Measurements from ENCODE around the gene PABPN1L. TPM values are rescaled to one million over a fixed set of nuclear protein-coding genes. Genes with fewer than 3 reads are reported as not detected.

PABPN1L gene
- total RNA-seq, 1 experiment from 2014 or later = 0.57 TPM

- Histone ChIP-seq H2AFZ (ENCODE audit: low read depth, low read length, poor library complexity, severe bottlenecking) (no peak overlapping the region), H3K9ac (ENCODE audit: low read length) (no peak overlapping the region), H3K4me3 (replicated peaks in 1 of 2; ENCODE audit: low read depth in 1 of 2, low read length in 2 of 2) (no peak overlapping the region), H3K4me1 (ENCODE audit: control insufficient read depth in 1 of 2, insufficient read depth in 2 of 2, low read length in 2 of 2) (no peaks in the 10 kb centered on the region), H3K27me3 (ENCODE audit: insufficient read depth, low read length) (no peaks in the 10 kb centered on the region), H3K79me2 (ENCODE audit: insufficient read depth, low read length) (no peaks in the 10 kb centered on the region), H3K36me3 (ENCODE audit: control insufficient read depth in 1 of 2, insufficient read depth in 2 of 2, low read length in 2 of 2) (no peaks in the 10 kb centered on the region), H3K27ac (ENCODE audit: low read depth, low read length) (no peak overlapping the region), H3K9me3 (ENCODE audit: control insufficient read depth in 1 of 2, insufficient read depth in 1 of 2, low read depth in 1 of 2, low read length in 2 of 2) (no peaks in the 10 kb centered on the region), H3K4me2 (ENCODE audit: low read length) (no peak overlapping the region), H3K9me2 (ENCODE audit: insufficient read depth) (no peaks in the 10 kb centered on the region), H4K20me1 (ENCODE audit: insufficient read depth) (no peaks in the 10 kb centered on the region)
- BruUV-seq (replicated peaks) = no TSS peak
- ATAC-seq (no peak), DNase-seq (ENCODE audit: low read depth, low spot score) (no peak)
- TF ChIP-seq EGR1 (IDR thresholded peaks at IDR 0.05; ENCODE audit: low read depth) (no peak), ATF3 (IDR thresholded peaks at IDR 0.05) (no peak), CBX3 (IDR thresholded peaks at IDR 0.05; ENCODE audit: low read depth) (no peak), SIN3A (IDR thresholded peaks at IDR 0.05; ENCODE audit: low read depth) (no peak), JUND (IDR thresholded peaks at IDR 0.05) (no peak), CEBPB (IDR thresholded peaks at IDR 0.05; ENCODE audit: low read depth) (no peak), REST (IDR thresholded peaks at IDR 0.05; ENCODE audit: low read depth) (no peak), SRF (IDR thresholded peaks at IDR 0.05; ENCODE audit: low read depth) (no peak)
- POLR2A ChIA-PET = no interaction called here
- RAD21 ChIA-PET (ENCODE audit: low non-redundant PET in 1 of 2, low total read pairs in 2 of 2, uncharacterized antibody in 2 of 2, unreplicated experiment in 2 of 2) = no interaction called here
- CTCF ChIA-PET = no interaction called here
- intact Hi-C loops (cut with micrococcal nuclease) = no loop called here
Measured at GRCh38 chr16:88871730-88872416, 5.4 kb upstream of the PABPN1L start.

Data from HCT116 (cell line).